ENCODE data around the gene NXNL1. TPM values are rescaled to one million over a fixed set of nuclear protein-coding genes. Genes with fewer than 3 reads are reported as not detected.

NXNL1 gene
- total RNA-seq, 1 experiment from 2014 or later = not detected

- Histone ChIP-seq H2BK20ac (ENCODE audit: low read depth, low read length, poor library complexity, severe bottlenecking) (no peak overlapping the region), H3K9me3 (ENCODE audit: control insufficient read depth, low read depth, low read length) (no peaks in the 10 kb centered on the region), H2BK120ac (ENCODE audit: low read depth, low read length, poor library complexity, severe bottlenecking) (no peak overlapping the region), H3K4me1 (ENCODE audit: insufficient read depth, low read length) (no peaks in the 10 kb centered on the region; the same call in 1 of the 2 replicates), H2BK12ac (ENCODE audit: insufficient read length, low read depth, low read length) (no peak overlapping the region), H3K4me2 (ENCODE audit: insufficient read depth, insufficient read length, low read length) (no peak overlapping the region), H4K91ac (ENCODE audit: insufficient read length, low read depth, low read length) (no peak overlapping the region), H2AFZ (ENCODE audit: low read length) (no peak overlapping the region), H2AK5ac (ENCODE audit: insufficient read length, low read length) (no peak overlapping the region), H3K18ac (ENCODE audit: insufficient read length, low read depth, low read length) (no peak overlapping the region), H4K8ac (replicated peaks; ENCODE audit: insufficient read length, low read depth, low read length) (no peak overlapping the region), H3K14ac (ENCODE audit: insufficient read depth, low read length) (no peak overlapping the region), H3K79me2 (ENCODE audit: insufficient read depth, low read length) (no peaks in the 10 kb centered on the region), H3K27ac (ENCODE audit: insufficient read length, low read depth, low read length) (no peak overlapping the region), H3K79me1 (ENCODE audit: insufficient read depth, low read depth, low read length, poor library complexity, severe bottlenecking) (no peaks in the 10 kb centered on the region), H3K56ac (ENCODE audit: insufficient read length, low read depth, low read length) (no peak overlapping the region), H3K9ac (ENCODE audit: extremely low read depth, insufficient read length, low read length) (no peak overlapping the region), H2BK5ac (ENCODE audit: insufficient read length, low read length) (no peak overlapping the region), H3K27me3 (ENCODE audit: insufficient read depth, low read length) (no peaks in the 10 kb centered on the region), H3T11ph (ENCODE audit: low read length) (no peak overlapping the region), H3K23ac (ENCODE audit: insufficient read length, low read depth, low read length) (no peak overlapping the region), H4K5ac (ENCODE audit: insufficient read length, low read depth, low read length) (no peak overlapping the region), H2BK15ac (ENCODE audit: low read depth, low read length) (no peak overlapping the region), H3K4ac (ENCODE audit: low read depth, low read length) (no peak overlapping the region), H4K20me1 (ENCODE audit: control insufficient read depth, insufficient read depth, insufficient read length) (no peaks in the 10 kb centered on the region), H3K23me2 (ENCODE audit: insufficient read length, low read depth, low read length, poor library complexity, severe bottlenecking) (no peaks in the 10 kb centered on the region)
- Mint-ChIP-seq H3K4me3 (peak overlapping the region in 1 of 2 experiments; percentile 45; a peak in 2 of 5 replicates), H3K27ac (peak overlapping the region in 1 of 3 experiments; percentile 15; a peak in 2 of 7 replicates), H3K9me3 (no peaks in the 10 kb centered on the region; a peak in 1 of 5 replicates), H3K36me3 (ENCODE audit: insufficient read depth in 1 of 3, low read depth in 3 of 3) (no peaks in the 10 kb centered on the region), H3K4me1 (peaks cover 14 to 16% of the 10 kb centered on the region in 2 experiments), H3K27me3 (ENCODE audit: low read depth) (peaks cover 3% of the 10 kb centered on the region; the same call in 1 of the 2 replicates)
- no peak for DNase-seq
- WGBS (ENCODE audit: extremely low coverage, insufficient read length, low lambda C conversion rate) = no CpG with 5 or more reads among the region's 9 CpGs
- no peak for TF ChIP-seq CTCF (conservative IDR thresholded peaks at IDR 0.05)
Measured at GRCh38 chr19:17495639-17496296, 35.0 kb upstream of the NXNL1 start.
